ENCODE results near the gene NPR2. TPM values are rescaled to one million over a fixed set of nuclear protein-coding genes. Genes with fewer than 3 reads are reported as not detected.

The NPR2 gene
- total RNA-seq, 1 experiment from 2014 or later, result 3.9 TPM

DNA sequence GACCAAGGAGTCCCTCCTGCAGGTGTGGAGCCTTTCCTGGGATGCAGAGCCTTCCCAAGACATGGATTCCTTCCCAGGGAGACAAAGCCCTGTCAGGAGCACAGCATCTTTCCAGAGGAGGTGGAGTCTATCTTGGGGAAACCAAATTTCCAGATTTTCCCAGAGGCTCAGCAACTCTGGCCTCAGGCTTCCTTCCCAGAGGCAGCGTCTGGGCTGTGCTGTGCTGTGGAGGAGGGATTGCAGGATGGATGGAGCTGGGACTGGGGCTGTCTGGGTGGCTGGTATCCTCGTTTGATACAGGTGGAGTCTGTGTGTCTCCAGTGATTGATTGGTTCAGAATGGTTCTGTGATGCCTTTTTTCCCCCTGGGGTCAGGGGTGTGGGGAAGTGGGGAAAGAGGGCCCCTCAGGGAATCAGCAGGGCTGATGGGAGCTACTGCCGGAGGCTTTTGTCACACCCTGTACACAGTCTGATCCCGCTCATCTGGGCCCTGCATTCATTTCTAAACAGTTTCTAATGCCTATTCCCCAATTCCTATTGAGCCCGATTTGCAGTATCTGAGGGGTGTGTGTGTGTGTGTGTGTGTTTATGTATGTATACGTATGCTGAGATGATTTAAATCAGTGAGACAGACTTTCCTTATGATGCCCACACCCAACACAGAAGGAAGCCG, 62.8 kb downstream of the NPR2 start:
- Histone ChIP-seq H3K4me3 (no peak overlapping the region), H3K4me1 (replicated peaks) (no peaks in the 10 kb centered on the region), H3K27me3 (replicated peaks) (no peaks in the 10 kb centered on the region), H3K9me3 (replicated peaks) (no peaks in the 10 kb centered on the region), H3K36me3 (no peaks in the 10 kb centered on the region), H3K27ac (no peak overlapping the region)
- no peak for DNase-seq (ENCODE audit: low read depth in 1 of 2, low spot score in 2 of 2)

DNA sequence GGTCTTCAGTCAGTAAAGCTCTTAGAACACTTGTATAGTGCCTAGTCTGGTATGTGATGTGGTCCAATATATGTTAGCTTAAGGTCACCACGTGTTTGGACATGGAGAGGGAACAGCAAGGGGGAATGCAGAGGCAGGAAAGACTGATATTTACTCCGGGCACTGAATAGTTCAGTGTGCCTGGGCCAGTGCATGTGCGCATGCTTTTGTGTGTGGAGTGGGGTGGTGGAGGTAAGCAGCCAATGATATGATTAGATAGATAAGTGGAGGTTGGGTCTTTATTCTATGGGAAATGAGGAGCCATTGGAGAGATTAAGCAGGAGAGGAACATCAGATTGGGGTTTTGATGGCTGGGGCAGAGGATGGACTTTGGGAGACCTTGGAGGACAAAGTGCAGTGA, 64.8 kb downstream of the NPR2 start:
- no peaks in the 10 kb centered on the region for H3K27me3 ChIP-seq (replicated peaks)
- H3K9me3 ChIP-seq (replicated peaks), result no peaks in the 10 kb centered on the region
- no peaks in the 10 kb centered on the region for H3K36me3 ChIP-seq
- H3K4me1 ChIP-seq (replicated peaks), result no peaks in the 10 kb centered on the region
- H3K27ac ChIP-seq, result no peak overlapping the region
- DNase-seq (ENCODE audit: low read depth in 1 of 2, low spot score in 2 of 2), result no peak
- no peak overlapping the region for H3K4me3 ChIP-seq

DNA sequence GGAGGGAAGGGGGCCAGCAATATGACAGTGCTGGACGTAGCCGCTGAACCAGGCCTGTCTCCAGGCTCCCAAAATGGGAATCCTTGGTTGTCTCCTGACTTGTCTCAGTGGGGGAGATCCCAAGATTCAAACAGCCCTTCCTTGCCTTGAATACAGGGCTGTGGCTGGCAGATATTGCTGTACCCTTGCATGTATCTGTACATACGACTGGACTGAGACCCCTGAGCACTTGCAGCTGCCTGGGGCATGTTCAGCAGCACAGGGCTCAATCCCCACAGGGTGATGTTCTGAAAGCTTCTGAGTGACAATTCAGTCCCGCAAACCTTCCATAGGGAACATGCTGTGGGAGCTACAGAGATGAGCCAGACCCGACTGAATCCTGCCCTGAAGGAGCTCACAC, 65.5 kb downstream of the NPR2 start:
- DNase-seq (ENCODE audit: low read depth in 1 of 2, low spot score in 2 of 2), result no peak
- Histone ChIP-seq H3K4me3 (no peak overlapping the region), H3K27me3 (replicated peaks) (no peaks in the 10 kb centered on the region), H3K4me1 (replicated peaks) (no peaks in the 10 kb centered on the region), H3K36me3 (no peaks in the 10 kb centered on the region), H3K9me3 (replicated peaks) (no peaks in the 10 kb centered on the region), H3K27ac (no peak overlapping the region)

DNA sequence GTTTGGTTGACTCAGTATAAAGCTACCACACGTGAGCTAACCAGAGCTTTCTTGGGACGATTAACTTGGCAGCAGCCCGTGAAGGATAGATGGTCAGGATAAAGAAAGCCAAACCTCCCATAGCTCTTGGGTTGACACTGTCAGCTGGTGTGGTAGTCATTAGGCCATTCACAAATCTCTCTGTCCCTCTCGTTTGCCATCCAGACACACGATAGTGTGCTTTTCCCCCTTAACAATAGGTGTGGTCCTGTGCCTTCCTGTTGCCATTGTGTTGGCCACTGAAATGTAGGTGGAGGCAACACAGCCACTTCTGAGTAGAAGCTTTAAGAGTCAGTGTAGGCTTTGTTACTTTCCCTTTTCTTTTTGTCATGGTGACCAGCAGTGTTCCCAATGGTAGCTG, 67.1 kb downstream of the NPR2 start:
- DNase-seq (ENCODE audit: low read depth in 1 of 2, low spot score in 2 of 2), result no peak
- Histone ChIP-seq H3K4me3 (no peak overlapping the region), H3K36me3 (no peaks in the 10 kb centered on the region), H3K27ac (no peak overlapping the region), H3K27me3 (replicated peaks) (no peaks in the 10 kb centered on the region), H3K9me3 (replicated peaks) (no peaks in the 10 kb centered on the region), H3K4me1 (replicated peaks) (no peaks in the 10 kb centered on the region)

Other genes starting within 250 kb of the NPR2 start
- 1.2 and 5.2 TPM in 2 replicates for gene TESK1, start 186.3 kb upstream of the NPR2 start, total RNA-seq (2014; rRNA removed; shearing (Covaris generic))
- not detected in 2 replicates for gene CD72, start 173.2 kb upstream of the NPR2 start, total RNA-seq (2014; rRNA removed; shearing (Covaris generic))
- gene SIT1, start 140.7 kb upstream of the NPR2 start, total RNA-seq (2014; rRNA removed; shearing (Covaris generic)), result not detected in 2 replicates
- gene RMRP, start 133.6 kb upstream of the NPR2 start, total RNA-seq (2014; rRNA removed; shearing (Covaris generic)), result 432 and 826 TPM in 2 replicates
- gene CCDC107, start 133.3 kb upstream of the NPR2 start, total RNA-seq (2014; rRNA removed; shearing (Covaris generic)), result 2.8 and 7.9 TPM in 2 replicates
- gene ARHGEF39, start 126.4 kb upstream of the NPR2 start, total RNA-seq (2014; rRNA removed; shearing (Covaris generic)), result 0.41 and 1.9 TPM in 2 replicates
- gene CA9, start 117.7 kb upstream of the NPR2 start, total RNA-seq (2014; rRNA removed; shearing (Covaris generic)), result not detected in 2 replicates
- 823 and 1,421 TPM in 2 replicates for gene TPM2, start 101.7 kb upstream of the NPR2 start, total RNA-seq (2014; rRNA removed; shearing (Covaris generic))
- 137 and 213 TPM in 2 replicates for gene TLN1, start 59.4 kb upstream of the NPR2 start, total RNA-seq (2014; rRNA removed; shearing (Covaris generic))
- gene CREB3, start 58.9 kb upstream of the NPR2 start, total RNA-seq (2014; rRNA removed; shearing (Covaris generic)), result 39.2 and 86.7 TPM in 2 replicates
- 15.5 and 16.0 TPM in 2 replicates for gene GBA2, start 42.4 kb upstream of the NPR2 start, total RNA-seq (2014; rRNA removed; shearing (Covaris generic))
- gene RGP1, start 42.3 kb upstream of the NPR2 start, total RNA-seq (2014; rRNA removed; shearing (Covaris generic)), result 5.2 and 7.4 TPM in 2 replicates
- not detected in 2 replicates for gene MSMP, start 37.3 kb upstream of the NPR2 start, total RNA-seq (2014; rRNA removed; shearing (Covaris generic))
- gene SPAG8, start 20.7 kb downstream of the NPR2 start, total RNA-seq (2014; rRNA removed; shearing (Covaris generic)), result 0.13 TPM in 1 of 2 replicates, not detected in the other
- 21.4 and 41.3 TPM in 2 replicates for gene HINT2, start 23.5 kb downstream of the NPR2 start, total RNA-seq (2014; rRNA removed; shearing (Covaris generic))
- gene FAM221B, start 37.1 kb downstream of the NPR2 start, total RNA-seq (2014; rRNA removed; shearing (Covaris generic)), result not detected in 2 replicates
- gene TMEM8B, start 37.6 kb downstream of the NPR2 start, total RNA-seq (2014; rRNA removed; shearing (Covaris generic)), result 1.4 and 2.8 TPM in 2 replicates
- gene OR13J1, start 78.8 kb downstream of the NPR2 start, total RNA-seq (2014; rRNA removed; shearing (Covaris generic)), result not detected in 2 replicates
- 0.63 TPM in 1 of 2 replicates, not detected in the other for gene HRCT1, start 114.6 kb downstream of the NPR2 start, total RNA-seq (2014; rRNA removed; shearing (Covaris generic))
- not detected in 2 replicates for gene SPAAR, start 117.9 kb downstream of the NPR2 start, total RNA-seq (2014; rRNA removed; shearing (Covaris generic))
- not detected in 2 replicates for gene OR2S2, start 166.6 kb downstream of the NPR2 start, total RNA-seq (2014; rRNA removed; shearing (Covaris generic))
- 10.2 and 13.9 TPM in 2 replicates for gene RECK, start 245.3 kb downstream of the NPR2 start, total RNA-seq (2014; rRNA removed; shearing (Covaris generic))